GM23248 (cell line): Measurements from ENCODE around the gene ATP7B.

Source experiments
- EZH2 ChIP-seq: fragments of 200-600 bp; sonication (generic); IDR thresholded peaks from 2 replicates; pipeline ENCODE4 v1.6.1; 2018; ENCODE audit warnings: antibody characterized with exemption, mild to moderate bottlenecking; ENCODE audit not compliant: insufficient read depth, poor library complexity, severe bottlenecking
- EZH2phosphoT487 ChIP-seq: fragments of 200-600 bp; sonication (generic); IDR thresholded peaks from 2 replicates; pipeline ENCODE4 v1.6.1; 2018; ENCODE audit warnings: antibody characterized with exemption, moderate library complexity, mild to moderate bottlenecking, low read depth; ENCODE audit not compliant: insufficient read depth

GRCh38 chr13:52016296-52016695 lies 5.0 kb upstream of the ATP7B start:
- TF ChIP-seq EZH2 (no peak), EZH2phosphoT487 (no peak)
